Activated naive CD8-positive, alpha-beta T cell treated with anti-CD3 and anti-CD28 coated beads for 36 hours (primary cell): ENCODE results near the gene NECTIN1. TPM values are rescaled to one million over a fixed set of nuclear protein-coding genes. Genes with fewer than 3 reads are reported as not detected.

Experiments
- DNase-seq: peaks from one replicate; pipeline ENCODE4 v3.0.0; 2021
- H3K27ac Mint-ChIP-seq: one replicate; pipeline ENCODE4 v1.8.0; 2022; ENCODE audit warnings: mild to moderate bottlenecking, moderate library complexity, mixed read lengths
- H3K27me3 Mint-ChIP-seq: one replicate; pipeline ENCODE4 v1.8.0; 2022; ENCODE audit warnings: mild to moderate bottlenecking, mixed read lengths
- H3K36me3 Mint-ChIP-seq: one replicate; pipeline ENCODE4 v1.8.0; 2021; ENCODE audit warnings: mild to moderate bottlenecking, mixed read lengths
- H3K4me1 Mint-ChIP-seq: one replicate; pipeline ENCODE4 v1.8.0; 2021; ENCODE audit warnings: mixed read lengths
- H3K4me3 Mint-ChIP-seq: one replicate; pipeline ENCODE4 v1.8.0; 2022; ENCODE audit warnings: mild to moderate bottlenecking, moderate library complexity, mixed read lengths
- H3K9me3 Mint-ChIP-seq: one replicate; pipeline ENCODE4 v1.8.0; 2022; ENCODE audit warnings: mixed read lengths
- total RNA-seq, 2 experiments: library from RNA; stranded (reverse); gene quantifications; one replicate each; pipeline ENCODE4 v1.2.3, GENCODE V29; 2021

The NECTIN1 gene
- total RNA-seq, 2 experiments from 2014 or later: 3.2 to 3.7 TPM

- Mint-ChIP-seq H3K27me3 (no peaks in the 10 kb centered on the region), H3K36me3 (no peaks in the 10 kb centered on the region), H3K4me3 (no peak overlapping the region), H3K4me1 (peaks cover 9% of the 10 kb centered on the region), H3K9me3 (no peaks in the 10 kb centered on the region), H3K27ac (no peak overlapping the region)
- DNase-seq: no peak
Observed at GRCh38 chr11:119671561-119672015, 57.4 kb downstream of the NECTIN1 start.

- Mint-ChIP-seq H3K9me3 (no peaks in the 10 kb centered on the region), H3K36me3 (no peaks in the 10 kb centered on the region), H3K4me3 (no peak overlapping the region), H3K27ac (no peak overlapping the region), H3K27me3 (no peaks in the 10 kb centered on the region), H3K4me1 (peaks cover 9% of the 10 kb centered on the region)
- DNase-seq: no peak
Observed at GRCh38 chr11:119671051-119671450, 57.9 kb downstream of the NECTIN1 start.

GRCh38 chr11:119669487-119669886 is 59.5 kb downstream of the NECTIN1 start:
- Mint-ChIP-seq H3K27me3 (no peaks in the 10 kb centered on the region), H3K4me3 (no peak overlapping the region), H3K27ac (no peak overlapping the region), H3K36me3 (no peaks in the 10 kb centered on the region), H3K9me3 (no peaks in the 10 kb centered on the region), H3K4me1 (peaks cover 9% of the 10 kb centered on the region)
- no peak for DNase-seq

- H3K9me3 Mint-ChIP-seq: no peaks in the 10 kb centered on the region
- no peak for DNase-seq
- H3K27me3 Mint-ChIP-seq: no peaks in the 10 kb centered on the region
- H3K27ac Mint-ChIP-seq: no peak overlapping the region
- H3K36me3 Mint-ChIP-seq: no peaks in the 10 kb centered on the region
- H3K4me3 Mint-ChIP-seq: no peak overlapping the region
- H3K4me1 Mint-ChIP-seq: peaks cover 2% of the 10 kb centered on the region
Observed at GRCh38 chr11:119668676-119669075, 60.3 kb downstream of the NECTIN1 start.

- Mint-ChIP-seq H3K9me3 (no peaks in the 10 kb centered on the region), H3K4me3 (no peak overlapping the region), H3K27ac (no peak overlapping the region), H3K27me3 (no peaks in the 10 kb centered on the region), H3K4me1 (no peaks in the 10 kb centered on the region), H3K36me3 (no peaks in the 10 kb centered on the region)
- peak; percentile 54 for DNase-seq
Observed at GRCh38 chr11:119666463-119667131, 62.4 kb downstream of the NECTIN1 start.

- Mint-ChIP-seq H3K4me3 (no peak overlapping the region), H3K36me3 (no peaks in the 10 kb centered on the region), H3K27me3 (no peaks in the 10 kb centered on the region), H3K27ac (no peak overlapping the region), H3K4me1 (no peaks in the 10 kb centered on the region), H3K9me3 (no peaks in the 10 kb centered on the region)
- DNase-seq: no peak
Observed at GRCh38 chr11:119666061-119666460, 62.9 kb downstream of the NECTIN1 start.

GRCh38 chr11:119664701-119665420 is 64.1 kb downstream of the NECTIN1 start:
- Mint-ChIP-seq H3K27me3 (no peaks in the 10 kb centered on the region), H3K9me3 (no peaks in the 10 kb centered on the region), H3K4me1 (no peaks in the 10 kb centered on the region), H3K27ac (no peak overlapping the region), H3K36me3 (no peaks in the 10 kb centered on the region), H3K4me3 (no peak overlapping the region)
- DNase-seq: no peak

GRCh38 chr11:119664063-119664572 is 64.9 kb downstream of the NECTIN1 start:
- no peak for DNase-seq
- Mint-ChIP-seq H3K36me3 (no peaks in the 10 kb centered on the region), H3K27ac (no peak overlapping the region), H3K4me3 (no peak overlapping the region), H3K9me3 (no peaks in the 10 kb centered on the region), H3K27me3 (no peaks in the 10 kb centered on the region), H3K4me1 (no peaks in the 10 kb centered on the region)

- Mint-ChIP-seq H3K27me3 (no peaks in the 10 kb centered on the region), H3K9me3 (no peaks in the 10 kb centered on the region), H3K27ac (no peak overlapping the region), H3K4me1 (no peaks in the 10 kb centered on the region), H3K36me3 (no peaks in the 10 kb centered on the region), H3K4me3 (no peak overlapping the region)
- DNase-seq: no peak
Observed at GRCh38 chr11:119663279-119663678, 65.7 kb downstream of the NECTIN1 start.

GRCh38 chr11:119661226-119661625 is 67.8 kb downstream of the NECTIN1 start:
- H3K4me3 Mint-ChIP-seq: no peak overlapping the region
- no peak for DNase-seq
- H3K36me3 Mint-ChIP-seq: no peaks in the 10 kb centered on the region
- no peaks in the 10 kb centered on the region for H3K27me3 Mint-ChIP-seq
- H3K27ac Mint-ChIP-seq: no peak overlapping the region
- H3K9me3 Mint-ChIP-seq: no peaks in the 10 kb centered on the region
- no peaks in the 10 kb centered on the region for H3K4me1 Mint-ChIP-seq

GRCh38 chr11:119659971-119660723 is 68.9 kb downstream of the NECTIN1 start:
- no peaks in the 10 kb centered on the region for H3K36me3 Mint-ChIP-seq
- H3K9me3 Mint-ChIP-seq: no peaks in the 10 kb centered on the region
- no peak overlapping the region for H3K4me3 Mint-ChIP-seq
- no peak overlapping the region for H3K27ac Mint-ChIP-seq
- no peak for DNase-seq
- no peaks in the 10 kb centered on the region for H3K27me3 Mint-ChIP-seq
- H3K4me1 Mint-ChIP-seq: no peaks in the 10 kb centered on the region

GRCh38 chr11:119652907-119653659 is 75.9 kb downstream of the NECTIN1 start:
- H3K4me3 Mint-ChIP-seq: no peak overlapping the region
- H3K36me3 Mint-ChIP-seq: no peaks in the 10 kb centered on the region
- no peaks in the 10 kb centered on the region for H3K4me1 Mint-ChIP-seq
- peaks cover 6% of the 10 kb centered on the region for H3K27me3 Mint-ChIP-seq
- no peak for DNase-seq
- no peaks in the 10 kb centered on the region for H3K9me3 Mint-ChIP-seq
- no peak overlapping the region for H3K27ac Mint-ChIP-seq

- DNase-seq: no peak
- Mint-ChIP-seq H3K36me3 (no peaks in the 10 kb centered on the region), H3K4me1 (no peaks in the 10 kb centered on the region), H3K27ac (no peak overlapping the region), H3K9me3 (no peaks in the 10 kb centered on the region), H3K4me3 (no peak overlapping the region), H3K27me3 (peaks cover 6% of the 10 kb centered on the region)
Observed at GRCh38 chr11:119651802-119652584, 77.0 kb downstream of the NECTIN1 start.

- no peak overlapping the region for H3K4me3 Mint-ChIP-seq
- H3K27ac Mint-ChIP-seq: no peak overlapping the region
- no peaks in the 10 kb centered on the region for H3K36me3 Mint-ChIP-seq
- no peak for DNase-seq
- peaks cover 6% of the 10 kb centered on the region for H3K27me3 Mint-ChIP-seq
- no peaks in the 10 kb centered on the region for H3K9me3 Mint-ChIP-seq
- no peaks in the 10 kb centered on the region for H3K4me1 Mint-ChIP-seq
Observed at GRCh38 chr11:119650251-119650650, 78.7 kb downstream of the NECTIN1 start.
